Mesenteric fat pad (tissue), 1 donor: Measurements from ENCODE around the gene NIPBL. TPM values are rescaled to one million over a fixed set of nuclear protein-coding genes. Genes with fewer than 3 reads are reported as not detected.
"Not testable (repeated sequence)": the region's sequence is repeated elsewhere in the genome, so short reads cannot be mapped to it uniquely, and the experiment has no call there.

Experiments used
- DNase-seq: peaks from one replicate; pipeline ENCODE4 v3.0.0-alpha.2; 2020; ENCODE audit warnings: low spot score
- long read RNA-seq: library from polyadenylated mRNA; unstranded; transcript quantifications from one replicate; pipeline ENCODE4 v2.0.0, GENCODE V29; 2020
- total RNA-seq: library from RNA; stranded (reverse); fragmentation: NEBNext Ultra II Directional; extraction: Animal tissue kit (Norgen Biotek cat#: 25700); gene quantifications from one replicate; pipeline ENCODE4 v1.2.1, GENCODE V29; 2021
- donor health status: DM: yes; HTN: yes; CAD: no.

Gene NIPBL, protein sequence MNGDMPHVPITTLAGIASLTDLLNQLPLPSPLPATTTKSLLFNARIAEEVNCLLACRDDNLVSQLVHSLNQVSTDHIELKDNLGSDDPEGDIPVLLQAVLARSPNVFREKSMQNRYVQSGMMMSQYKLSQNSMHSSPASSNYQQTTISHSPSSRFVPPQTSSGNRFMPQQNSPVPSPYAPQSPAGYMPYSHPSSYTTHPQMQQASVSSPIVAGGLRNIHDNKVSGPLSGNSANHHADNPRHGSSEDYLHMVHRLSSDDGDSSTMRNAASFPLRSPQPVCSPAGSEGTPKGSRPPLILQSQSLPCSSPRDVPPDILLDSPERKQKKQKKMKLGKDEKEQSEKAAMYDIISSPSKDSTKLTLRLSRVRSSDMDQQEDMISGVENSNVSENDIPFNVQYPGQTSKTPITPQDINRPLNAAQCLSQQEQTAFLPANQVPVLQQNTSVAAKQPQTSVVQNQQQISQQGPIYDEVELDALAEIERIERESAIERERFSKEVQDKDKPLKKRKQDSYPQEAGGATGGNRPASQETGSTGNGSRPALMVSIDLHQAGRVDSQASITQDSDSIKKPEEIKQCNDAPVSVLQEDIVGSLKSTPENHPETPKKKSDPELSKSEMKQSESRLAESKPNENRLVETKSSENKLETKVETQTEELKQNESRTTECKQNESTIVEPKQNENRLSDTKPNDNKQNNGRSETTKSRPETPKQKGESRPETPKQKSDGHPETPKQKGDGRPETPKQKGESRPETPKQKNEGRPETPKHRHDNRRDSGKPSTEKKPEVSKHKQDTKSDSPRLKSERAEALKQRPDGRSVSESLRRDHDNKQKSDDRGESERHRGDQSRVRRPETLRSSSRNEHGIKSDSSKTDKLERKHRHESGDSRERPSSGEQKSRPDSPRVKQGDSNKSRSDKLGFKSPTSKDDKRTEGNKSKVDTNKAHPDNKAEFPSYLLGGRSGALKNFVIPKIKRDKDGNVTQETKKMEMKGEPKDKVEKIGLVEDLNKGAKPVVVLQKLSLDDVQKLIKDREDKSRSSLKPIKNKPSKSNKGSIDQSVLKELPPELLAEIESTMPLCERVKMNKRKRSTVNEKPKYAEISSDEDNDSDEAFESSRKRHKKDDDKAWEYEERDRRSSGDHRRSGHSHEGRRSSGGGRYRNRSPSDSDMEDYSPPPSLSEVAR (N-terminal part only)
- 57.3 TPM for total RNA-seq
- long read RNA-seq, partial matches to known transcripts = 29 of 31 reads
- long read RNA-seq, other reads (novel, unspliced or antisense) = 2 of 31 reads

DNA sequence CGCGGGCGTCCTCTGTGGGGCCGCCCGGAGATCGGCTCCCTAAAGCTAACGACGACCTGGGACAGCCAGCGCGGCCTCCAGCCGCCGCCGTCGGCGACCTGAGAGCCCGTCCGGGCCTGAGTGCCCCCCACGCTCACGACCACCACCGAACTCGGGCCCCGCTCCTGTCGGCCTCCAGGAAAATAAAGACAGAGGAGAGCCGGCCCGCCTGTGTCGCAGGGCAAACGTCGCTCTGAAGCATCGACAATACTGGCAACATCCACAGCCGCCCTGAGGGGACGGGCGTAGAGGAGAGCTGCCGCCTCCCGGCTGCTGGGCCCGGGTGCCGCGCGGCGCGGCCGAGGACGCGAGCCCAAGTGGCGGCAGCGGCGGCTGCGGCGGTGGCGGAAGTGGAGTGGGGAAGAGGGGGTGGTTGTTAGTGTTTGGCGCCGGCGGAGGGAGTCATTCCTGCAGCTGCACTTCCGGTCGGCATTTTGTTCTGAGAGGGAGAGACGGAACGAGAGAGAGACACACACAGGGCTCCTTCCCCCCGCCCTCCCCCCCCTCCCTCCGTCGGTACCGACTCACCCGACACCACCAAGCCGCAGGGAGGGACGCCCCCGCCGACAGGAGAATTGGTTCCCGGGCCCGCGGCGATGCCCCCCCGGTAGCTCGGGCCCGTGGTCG, at the start of gene NIPBL:
TSS of gene NIPBL (plus strand) at position 471 of the 666 bp plus-strand sequence. CDS start 76,928 bp downstream, outside the sequence.
- DNase-seq = peak; percentile 96

DNA sequence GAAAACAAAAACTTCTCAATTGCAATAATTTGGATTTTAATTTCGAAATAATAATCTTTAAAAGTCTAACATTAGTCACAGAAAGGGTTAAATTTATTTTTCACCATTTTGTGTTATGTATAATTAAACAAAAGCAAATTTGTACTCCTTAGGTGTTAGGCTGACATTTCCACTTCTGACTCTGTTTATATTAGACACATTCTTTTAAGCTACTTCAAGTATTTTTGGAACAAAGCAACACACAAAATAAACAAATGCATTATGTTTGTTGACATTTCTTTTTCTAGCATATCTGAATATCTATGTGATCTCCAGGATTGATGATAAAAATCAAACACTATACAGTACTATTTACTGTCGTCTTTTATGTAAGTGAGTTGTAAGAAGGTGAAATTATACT, 44.3 kb upstream of the NIPBL start:
- DNase-seq = no peak

DNA sequence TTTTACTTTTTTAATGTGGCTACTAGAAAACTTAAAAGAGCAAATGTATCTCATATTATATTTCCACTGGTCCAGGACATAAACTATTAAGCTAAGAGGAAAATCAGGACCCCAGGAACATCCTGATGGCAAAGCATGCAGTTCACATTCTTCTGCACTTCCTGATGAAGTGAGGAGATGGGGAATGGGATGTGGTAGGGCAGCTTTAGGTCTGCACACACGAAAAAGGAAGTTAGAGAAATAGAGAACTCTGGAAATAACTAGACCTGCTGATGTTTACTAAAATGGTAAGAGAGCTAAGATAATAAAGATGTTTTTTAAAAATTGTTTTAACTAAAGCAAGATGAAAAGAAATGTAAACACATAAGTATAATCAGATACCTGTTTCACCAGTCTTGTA, 39.7 kb upstream of the NIPBL start:
- DNase-seq = no peak

DNA sequence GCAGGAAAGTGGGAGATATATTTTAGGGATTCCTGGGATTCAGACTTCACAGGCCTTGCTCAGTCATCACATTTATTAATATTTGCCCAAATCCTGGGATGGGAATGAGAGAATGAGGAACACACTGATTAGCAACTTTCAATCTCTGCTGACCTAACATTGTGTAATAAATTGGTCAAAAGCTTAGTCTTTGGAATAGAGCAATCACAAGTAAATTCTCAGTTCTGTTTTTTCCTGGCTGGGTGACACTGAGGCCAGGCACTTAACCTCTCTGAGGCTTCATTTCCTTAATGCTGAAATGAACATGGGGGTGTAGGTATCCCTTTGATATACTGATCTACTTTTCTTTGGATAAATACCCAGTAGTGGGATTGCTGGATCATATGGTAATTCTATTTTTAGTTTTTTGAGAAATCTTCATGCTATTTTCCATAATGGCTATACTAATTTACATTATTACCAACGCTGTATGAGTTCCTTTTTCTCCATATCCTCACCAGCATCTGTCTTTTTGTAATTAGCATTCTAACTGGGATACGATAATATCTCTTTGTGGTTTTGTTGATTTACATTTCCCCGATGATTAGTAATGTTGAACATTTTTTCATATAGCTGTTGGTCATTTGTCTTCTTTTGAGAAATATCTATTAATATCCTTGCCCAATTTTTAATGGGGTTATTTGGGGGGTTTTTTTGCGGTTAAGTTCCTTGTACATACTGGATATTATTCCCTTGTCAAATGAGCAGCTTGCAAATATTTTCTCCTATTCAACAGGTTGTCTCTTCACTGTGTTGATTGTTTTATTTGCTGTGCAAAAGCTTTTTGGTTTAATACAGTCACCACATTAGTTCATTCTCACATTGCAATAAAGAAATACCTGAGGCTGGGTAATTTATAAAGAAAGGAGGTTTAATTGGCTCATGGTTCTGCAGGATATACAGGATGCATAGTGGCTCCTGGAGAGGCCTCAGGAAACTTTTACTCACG, 36.8 kb upstream of the NIPBL start:
- no peak for DNase-seq

DNA sequence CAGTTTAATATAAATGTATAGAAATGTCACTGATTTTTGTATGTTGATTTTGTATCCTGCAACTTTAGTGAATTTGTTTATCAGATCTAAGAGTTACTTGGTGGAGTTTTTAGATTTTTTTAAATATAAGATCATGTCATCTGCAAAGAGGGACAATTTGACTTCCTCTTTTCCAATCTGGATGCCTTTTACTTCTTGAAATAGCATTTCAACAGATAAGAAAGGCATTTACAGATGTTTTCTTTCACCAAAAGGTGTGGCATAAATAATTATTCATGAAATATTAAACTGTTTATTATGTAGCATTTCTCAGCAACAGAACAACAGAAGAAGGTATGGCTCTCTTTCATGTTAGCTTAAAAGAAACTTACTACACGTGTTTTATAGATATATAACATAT, 34.9 kb upstream of the NIPBL start:
- no peak for DNase-seq

DNA sequence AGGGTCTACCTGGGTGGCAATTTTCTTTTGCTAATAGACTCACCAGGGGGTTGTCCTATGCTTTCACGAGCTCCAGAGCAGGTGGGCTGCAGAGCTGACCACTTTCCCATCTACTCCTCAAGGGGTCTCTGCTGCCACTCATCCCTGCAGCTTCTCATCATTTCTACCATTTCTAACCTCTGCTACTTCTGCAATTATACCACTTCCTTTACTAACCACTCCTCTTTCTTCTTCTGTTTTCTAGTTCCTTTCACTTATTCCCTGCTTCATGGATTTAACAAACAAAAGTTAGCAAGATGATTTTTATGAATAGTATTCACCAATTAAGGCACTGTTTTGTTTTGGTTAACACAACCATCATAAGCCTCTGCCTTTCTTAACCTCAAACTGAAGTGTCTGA, 34.5 kb upstream of the NIPBL start:
- no peak for DNase-seq

DNA sequence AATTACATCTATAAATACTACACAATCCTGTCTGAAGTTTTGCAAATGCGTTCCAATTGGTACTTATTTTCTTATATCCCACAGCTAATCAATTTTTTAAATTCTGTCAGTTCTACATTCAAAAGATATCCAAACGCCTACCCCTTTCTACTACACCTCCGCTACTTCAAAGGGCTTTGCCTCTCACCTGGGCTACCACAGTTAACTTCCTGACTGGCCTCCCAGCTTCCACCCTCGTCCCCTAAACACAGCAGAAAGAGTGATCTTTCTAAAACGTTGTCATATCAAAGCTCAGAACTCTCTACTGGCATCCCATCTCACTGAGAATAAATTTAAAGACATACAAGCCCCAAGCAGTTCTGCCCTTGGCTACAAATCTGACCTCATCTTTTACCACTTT, 32.3 kb upstream of the NIPBL start:
- no peak for DNase-seq

DNA sequence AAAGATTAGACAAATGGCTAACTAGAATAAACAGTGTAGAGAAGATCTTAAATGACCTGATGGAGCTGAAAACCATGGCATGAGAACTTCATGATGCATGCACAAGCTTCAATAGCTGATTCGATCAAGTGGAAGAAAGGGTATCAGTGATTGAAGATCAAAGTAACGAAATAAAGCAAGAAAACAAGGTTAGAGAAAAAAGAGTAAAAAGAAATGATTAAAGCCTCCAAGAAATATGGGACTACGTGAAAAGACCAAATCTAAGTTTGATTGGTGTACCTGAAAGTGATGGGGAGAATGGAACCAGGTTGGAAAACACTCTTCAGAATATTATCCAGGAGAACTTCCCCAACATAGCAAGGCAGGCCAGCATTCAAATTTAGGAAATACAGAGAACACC, 28.0 kb upstream of the NIPBL start:
- not testable (repeated sequence) for DNase-seq

DNA sequence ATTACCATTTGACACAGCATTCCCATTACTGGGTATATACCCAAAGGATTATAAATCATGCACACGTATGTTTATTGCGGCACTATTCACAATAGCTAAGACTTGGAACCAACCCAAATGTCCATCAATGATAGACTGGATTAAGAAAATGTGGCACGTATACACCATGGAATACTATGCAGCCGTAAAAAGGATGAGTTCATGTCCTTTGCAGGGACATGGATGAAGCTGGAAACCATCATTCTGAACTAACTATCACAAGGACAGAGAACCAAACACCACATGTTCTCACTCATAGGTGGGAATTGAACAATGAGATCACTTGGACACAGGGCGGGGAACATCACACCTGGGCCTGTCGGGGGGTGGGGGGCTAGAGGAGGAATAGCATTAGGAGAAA, 23.7 kb upstream of the NIPBL start:
- DNase-seq = not testable (repeated sequence)

DNA sequence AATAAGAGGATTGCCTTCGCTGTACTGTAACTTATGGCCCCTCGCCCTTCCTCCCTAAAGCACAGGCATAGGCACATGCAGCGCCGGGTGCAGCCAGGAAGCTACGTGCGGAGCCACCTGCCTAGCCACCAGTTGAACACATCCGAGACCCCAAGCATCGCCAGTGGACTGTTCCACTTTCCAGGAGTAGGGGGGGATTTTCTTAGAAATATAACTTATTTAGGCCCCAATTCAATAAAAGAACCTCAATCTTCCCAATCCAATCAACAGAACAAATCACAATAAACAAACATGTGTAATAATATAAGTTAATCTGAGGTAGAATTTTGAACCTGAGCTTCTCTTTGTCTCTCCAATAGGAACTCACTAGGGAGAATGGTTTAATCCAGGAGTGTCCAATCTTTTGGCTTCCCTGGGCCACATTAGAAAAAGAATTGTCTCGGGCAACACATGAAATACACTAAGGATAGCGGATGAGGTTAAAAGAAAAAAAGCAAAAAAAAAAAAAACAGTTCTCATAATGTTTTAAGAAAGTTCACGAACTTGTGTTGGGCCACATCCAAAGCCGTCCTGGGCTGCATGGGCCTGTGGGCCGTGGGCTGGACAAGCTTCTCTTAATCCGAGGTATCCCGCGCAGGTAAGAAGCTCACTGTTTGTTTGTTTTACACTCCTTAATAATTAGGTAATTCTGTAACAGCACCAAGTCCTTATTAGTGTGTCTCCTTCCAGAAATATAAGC, 22.0 kb upstream of the NIPBL start:
- DNase-seq = no peak

DNA sequence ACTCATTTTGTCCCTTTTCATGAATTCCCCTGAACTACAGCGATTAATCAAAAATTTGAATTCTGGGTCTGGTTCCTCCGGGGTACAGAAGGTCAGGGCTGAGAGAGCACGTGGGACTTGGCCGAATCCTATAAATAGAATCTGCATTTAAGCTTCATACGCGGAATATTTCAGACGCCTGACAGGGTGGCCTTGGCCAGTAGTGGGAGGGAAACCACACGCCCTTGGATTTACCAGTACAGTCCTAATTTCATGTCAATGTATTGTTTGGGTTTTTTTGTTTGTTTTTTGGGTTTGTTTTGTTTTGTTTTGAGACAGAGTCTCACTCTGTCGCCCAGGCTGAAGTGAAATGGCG, 21.5 kb upstream of the NIPBL start:
- no peak for DNase-seq

DNA sequence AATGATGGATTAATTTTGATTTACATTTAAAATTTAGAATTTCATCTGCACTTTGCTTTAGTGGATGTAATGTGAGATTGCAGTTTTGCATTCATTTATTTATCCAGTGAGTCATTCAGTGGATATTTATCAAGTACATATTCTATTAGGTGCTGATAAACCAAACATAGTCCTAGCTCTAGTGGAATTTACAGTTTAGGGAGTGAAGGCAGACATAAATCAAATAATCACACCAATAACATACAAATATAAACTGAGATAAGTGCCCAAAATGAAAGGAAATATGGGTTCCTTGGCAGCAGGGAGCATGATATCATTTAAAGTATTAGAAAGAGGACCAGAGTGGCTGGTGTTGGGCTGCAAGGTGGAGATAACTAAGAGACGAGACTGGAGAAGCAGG, 14.7 kb upstream of the NIPBL start:
- DNase-seq = no peak

DNA sequence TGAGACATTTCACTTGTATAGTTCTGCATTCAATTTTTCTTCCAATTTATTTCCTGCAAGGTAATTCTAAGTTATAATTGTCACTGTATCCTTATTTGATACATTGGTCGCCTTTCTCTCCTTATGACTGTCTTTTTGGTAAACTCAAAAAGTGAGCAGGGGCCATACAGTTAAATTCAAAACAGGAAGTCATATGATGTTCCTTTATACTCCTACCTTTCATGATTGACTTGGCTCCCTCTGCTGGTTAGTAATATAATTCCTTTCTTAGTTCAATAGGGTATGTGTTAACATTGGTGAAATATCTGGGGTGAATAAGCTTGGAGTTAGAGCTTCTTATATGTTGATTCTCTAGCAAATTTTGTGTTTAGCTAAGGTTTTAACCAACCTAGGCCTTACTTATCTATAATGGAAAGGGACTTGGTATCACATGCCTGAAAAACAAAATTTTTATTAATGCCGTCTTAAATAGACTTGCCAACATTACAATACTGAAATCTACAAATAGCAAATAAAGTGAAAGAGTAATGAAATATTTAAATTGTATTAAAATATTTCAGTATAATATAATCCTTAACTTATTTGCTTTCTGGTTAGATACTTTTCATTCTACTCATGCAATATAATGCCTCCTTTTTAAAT, 6.0 kb upstream of the NIPBL start:
- no peak for DNase-seq

DNA sequence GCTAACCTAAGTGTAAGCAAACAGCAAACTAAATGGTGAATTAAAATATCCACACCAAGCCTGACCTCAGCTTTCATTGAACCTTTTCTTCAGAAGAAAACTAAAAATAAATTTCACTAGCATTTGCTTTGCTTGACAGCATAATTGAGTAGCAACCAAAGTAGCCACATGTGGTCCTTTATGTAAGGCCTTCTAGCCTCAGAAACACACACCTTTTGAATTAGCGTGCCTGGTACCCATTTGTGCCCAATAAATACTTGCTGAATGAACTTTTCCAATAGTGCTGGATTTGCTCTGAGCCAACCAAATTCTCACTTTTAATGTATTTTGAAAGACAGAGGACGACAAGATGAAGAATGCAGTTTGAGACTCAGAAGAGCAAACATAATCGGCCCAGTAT, 2.1 kb upstream of the NIPBL start:
- DNase-seq = no peak

DNA sequence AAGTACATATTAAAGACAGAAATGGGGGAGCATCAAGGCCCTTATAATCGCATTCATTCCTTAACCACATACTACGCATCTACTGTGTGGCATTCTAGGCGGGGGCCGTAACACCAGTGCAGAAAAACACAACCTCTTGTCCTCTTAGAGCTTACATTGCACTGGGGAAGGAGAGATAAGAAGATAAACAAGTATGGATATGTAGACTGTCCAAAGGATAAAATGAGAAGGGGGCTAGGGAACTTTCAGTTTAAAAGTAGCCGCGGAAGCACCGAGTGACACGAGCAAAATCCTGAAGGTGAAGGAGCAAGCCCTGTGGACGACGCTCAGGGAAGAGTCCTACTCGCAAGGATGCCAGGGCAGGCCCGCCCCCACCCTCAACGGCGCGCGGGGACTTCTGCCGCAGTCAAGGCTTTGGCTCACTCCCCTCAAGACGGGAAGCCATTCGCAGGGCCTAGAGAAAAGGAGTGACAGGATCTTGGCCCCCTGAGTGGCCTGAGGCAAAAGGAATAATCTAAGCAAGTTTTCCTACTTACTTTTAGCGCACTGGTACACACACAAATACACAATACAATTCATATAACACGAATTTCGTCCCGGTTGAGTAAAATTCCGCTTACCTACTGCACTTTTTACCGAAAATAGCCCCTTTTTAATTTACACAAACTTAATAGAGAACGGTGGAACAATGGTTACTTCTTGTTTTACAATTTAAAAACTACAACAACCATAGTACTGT, 1.3 kb upstream of the NIPBL start:
- no peak for DNase-seq

DNA sequence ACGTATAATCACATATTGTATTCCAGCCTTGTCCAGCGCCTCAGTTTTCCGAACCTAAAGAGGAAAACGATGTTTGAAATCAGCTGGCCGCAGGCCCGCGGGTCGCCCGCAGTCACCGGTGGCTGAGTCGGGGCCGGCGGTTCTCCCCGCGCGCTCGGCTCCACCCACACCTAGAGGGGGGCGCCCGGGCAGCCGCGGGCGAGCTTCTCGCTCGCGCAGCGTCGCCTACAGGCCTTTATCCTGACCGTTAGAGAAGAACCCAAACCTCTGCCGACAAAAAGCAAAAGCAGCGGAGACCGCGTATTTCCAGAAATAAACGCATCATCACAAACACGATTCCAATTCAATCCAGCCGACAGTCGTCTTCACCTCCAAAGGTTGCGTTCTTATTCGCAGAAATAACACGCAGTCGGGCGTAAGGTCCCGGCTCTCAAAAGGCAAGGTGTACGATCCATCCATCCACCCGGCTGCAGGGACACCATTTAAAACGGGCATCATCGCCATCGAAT, 725 bp upstream of the NIPBL start:
- peak; percentile 93 for DNase-seq

DNA sequence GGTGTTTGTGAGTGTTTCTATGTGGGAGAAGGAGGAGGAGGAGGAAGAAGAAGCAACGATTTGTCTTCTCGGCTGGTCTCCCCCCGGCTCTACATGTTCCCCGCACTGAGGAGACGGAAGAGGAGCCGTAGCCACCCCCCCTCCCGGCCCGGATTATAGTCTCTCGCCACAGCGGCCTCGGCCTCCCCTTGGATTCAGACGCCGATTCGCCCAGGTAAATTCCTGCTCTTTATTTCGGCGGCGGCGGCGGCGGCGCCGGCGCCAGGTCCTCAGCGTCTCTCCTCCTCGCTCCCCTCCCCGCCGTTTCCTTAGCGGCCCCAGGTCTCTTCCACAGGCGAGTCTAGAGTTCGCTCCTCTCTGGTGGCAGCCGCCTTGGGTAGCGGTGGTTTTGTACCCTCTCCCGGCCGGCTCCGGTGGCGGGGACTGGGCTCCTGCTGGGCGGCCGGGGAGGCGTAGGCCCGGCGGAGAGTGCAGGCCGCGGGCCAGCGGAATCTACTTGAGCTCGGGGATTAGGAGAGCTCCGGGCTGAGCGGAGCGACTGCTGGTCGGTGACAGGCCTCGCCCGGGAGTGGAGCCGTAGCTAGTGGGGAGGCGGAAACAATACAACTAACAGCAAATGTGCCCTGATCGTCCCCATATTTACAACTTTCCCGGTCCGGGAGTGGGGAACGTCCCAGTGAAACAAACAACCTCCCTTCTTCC, 547 bp downstream of the NIPBL start:
- peak; percentile 90 for DNase-seq
